HG02642 (cell line): Measurements from ENCODE around the gene ELMOD3.
"Not testable (repeated sequence)": the region's sequence is repeated elsewhere in the genome, so short reads cannot be mapped to it uniquely, and the experiment has no call there.

Experiments
- ATAC-seq: cut with Tn5 transposase; IDR thresholded peaks from one replicate; pipeline ENCODE4 v1.9.1; 2021; ENCODE audit warnings: mild to moderate bottlenecking; ENCODE audit not compliant: unreplicated experiment, poor library complexity

The ELMOD3 gene

DNA sequence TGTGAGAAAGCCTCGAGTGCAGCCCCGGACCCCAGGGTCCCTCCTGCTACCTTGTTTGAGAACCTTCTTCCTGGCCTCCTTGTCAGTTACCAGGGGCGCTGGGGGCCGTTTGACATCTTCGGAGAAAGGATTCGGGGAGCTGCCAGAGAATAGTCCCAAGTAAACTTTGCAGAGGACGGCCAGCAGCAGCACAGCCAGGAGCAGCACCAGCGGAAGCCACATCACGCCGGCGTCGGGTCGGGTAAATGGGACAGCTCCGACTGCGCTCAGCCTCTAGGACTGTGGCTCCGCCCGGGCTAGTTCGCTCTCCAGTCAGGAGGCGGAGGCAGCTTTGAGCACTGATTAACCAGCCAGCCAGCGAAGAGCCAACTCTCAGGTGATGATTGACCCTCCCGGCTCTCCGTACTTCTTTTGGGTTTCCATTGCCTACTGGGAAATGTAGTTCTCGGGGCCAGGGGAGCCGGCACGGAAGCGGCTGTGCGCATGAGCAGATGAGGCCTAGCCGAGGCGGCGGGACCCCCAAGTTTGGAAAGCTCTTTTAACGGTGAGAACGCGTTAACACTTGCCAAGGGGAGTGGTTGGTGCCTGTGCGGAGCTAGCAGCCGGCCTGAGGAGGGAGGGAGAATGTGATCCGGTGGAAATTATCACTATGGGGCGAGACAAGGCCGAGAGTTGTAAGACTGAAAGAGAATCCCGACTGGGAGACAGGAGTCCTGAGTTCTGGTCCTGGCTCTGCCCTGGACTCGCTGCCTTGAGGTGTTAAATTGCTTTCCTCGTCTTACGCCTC lies at the start of gene ELMOD3, which contains the start of gene RETSAT:
TSS of gene ELMOD3 (plus strand) at position 484 of the 787 bp plus-strand sequence. CDS start 2,430 bp downstream, outside the sequence.
TSS of gene RETSAT (minus strand) at position 243 of the 787 bp plus-strand sequence. CDS start at position 222, 21 bp downstream.
- ATAC-seq = peak; percentile 98

DNA sequence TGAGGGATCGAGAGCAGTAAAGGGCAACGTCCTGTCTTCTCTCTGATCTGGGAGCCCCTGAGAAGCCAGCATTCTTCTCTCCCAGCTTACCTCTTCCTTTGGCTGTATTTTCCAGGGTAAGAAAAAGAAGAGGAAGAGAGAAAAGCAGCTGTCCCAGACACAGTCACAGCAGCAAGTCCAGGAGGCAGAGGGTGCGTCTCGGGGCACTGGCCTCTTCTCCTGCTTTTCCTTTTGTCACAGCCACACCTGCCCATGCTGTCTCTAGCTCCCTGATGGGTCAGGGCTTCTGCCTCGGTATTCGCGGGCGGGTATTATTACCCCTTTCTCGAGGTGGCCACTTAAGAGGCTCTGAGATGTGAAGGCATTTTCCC lies 47.1 kb upstream of the ELMOD3 start:
- no peak for ATAC-seq

DNA sequence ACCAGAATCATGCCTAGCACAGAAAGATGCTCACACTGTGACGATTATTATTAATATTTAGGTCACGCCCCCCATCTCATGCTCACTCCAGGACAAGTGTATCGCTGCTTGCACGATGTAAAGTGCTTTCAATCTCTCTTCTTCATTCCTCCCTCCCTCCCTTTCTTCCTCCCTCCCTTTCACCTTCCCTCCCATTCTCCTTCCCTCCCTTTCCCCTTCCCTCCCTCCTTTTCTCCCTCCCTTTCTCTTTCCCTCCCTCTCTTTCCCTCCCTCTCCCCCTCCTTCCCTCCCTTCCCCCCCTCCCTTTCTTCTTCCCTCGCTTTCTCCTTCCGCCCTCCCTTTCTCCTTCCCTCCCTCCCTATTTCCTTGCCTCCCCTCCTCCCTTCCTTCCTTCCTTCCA lies 46.4 kb upstream of the ELMOD3 start:
- no peak for ATAC-seq

DNA sequence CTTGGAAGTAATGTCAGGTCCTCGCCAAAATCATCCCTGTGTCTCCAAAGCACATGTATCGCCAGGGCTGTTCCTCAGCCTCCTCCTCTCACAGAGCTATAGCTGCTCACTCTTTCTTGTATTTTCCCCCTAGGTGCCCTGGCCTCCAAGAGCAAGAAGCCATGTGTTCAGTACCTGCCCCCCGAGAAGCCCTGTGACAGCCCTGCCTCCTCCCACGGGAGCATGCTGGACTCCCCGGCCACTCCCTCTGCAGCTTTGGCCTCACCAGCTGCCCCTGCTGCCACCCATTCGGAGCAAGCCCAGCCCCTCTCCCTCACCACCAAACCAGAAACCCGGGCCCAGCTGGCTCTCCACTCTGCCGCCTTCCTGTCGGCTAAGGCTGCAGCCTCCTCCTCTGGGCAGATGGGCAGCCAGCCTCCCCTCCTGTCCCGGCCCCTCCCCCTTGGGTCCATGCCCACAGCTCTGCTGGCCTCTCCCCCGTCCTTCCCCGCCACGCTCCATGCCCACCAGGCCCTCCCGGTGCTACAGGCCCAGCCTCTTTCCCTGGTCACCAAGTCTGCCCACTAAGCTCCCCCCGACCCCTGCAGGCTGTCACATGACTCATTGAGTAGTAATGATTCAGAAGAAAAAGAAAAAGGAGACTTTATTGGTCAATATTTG lies 45.5 kb upstream of the ELMOD3 start:
- no peak for ATAC-seq

DNA sequence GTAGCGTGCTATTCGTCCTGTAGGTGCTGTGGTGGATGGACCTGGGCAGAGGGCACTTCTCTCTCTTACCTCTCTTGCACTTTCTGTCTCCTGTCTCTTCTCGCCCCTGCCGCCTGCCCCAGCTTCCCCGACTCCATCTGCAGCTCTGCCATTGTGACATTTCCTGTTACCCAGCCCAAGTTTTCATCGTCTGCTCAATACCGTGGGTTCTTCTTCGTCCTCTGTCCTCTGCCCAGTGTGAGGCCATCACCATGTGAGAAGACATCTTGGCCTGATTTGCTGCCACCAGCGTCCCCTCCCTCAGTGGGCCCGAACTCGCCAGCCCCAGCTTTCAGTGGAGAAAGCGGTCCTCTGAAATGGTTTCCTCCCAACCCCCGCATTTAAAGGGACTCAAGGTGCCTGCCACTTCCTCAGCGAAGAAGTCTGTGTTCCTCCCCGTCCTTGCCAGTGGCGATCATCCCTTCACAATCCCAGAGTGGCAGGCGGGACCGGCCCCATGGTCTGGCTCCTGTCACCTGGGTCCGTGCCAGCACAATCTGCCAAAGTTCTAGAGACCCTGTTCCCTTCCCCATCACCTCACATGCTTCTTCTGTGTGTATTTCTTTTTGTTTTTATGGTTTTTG lies 44.8 kb upstream of the ELMOD3 start:
- peak; percentile 26 for ATAC-seq

DNA sequence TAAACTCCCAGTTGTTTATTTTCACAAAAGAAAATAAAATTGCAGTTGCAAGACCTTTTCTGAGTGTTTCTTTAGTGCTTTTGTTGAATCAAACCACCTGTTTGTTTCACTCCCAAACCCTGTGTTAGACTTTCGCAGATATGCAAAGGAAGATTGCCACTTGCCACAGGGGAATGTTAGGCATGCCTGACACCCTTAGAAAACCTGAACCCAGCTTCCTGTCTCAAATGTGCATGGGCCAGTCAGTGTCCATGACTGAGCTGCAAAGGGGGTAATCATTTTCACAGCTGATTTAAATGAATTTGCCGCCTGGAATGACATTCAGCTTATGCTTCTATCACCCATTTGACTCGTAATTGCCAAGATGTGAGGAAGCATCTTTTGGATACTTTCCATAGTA lies 44.2 kb upstream of the ELMOD3 start:
- ATAC-seq = peak; percentile 63

DNA sequence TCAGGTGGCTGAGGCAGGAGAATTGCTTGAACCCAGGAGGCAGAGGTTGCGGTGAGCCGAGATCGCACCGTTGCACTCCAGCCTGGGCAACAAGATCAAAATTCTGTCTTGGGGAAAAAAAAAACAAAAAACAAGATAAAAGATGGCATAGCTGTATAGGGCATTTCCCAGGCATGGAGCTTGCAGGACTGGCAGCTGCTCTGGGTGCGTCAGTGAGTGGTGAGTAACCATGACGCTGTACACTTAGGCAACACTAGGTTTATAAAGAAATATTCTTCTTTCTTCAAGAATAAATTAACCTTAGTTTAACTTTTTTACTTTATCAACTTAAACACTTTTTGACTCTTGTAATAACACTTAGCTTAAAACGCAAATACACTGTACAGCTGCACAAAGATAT lies 42.2 kb upstream of the ELMOD3 start:
- ATAC-seq = no peak

DNA sequence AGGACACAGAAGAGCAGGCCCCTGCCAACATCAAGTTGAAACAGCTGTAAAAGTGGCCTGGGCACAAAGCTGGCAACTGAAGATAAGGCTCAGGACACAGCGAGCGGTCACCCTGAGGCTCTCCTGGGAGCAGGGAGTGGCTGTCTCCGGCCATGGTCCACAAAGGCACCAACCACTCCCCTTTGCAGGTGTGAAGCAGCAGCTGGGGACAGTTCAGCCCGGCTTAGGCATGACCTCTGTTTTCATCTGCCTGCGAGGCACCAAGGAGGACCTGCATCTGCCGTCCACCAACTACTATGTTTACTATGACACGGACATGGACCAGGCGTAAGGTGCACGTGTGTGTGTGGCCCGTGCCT lies 39.7 kb upstream of the ELMOD3 start:
- no peak for ATAC-seq

DNA sequence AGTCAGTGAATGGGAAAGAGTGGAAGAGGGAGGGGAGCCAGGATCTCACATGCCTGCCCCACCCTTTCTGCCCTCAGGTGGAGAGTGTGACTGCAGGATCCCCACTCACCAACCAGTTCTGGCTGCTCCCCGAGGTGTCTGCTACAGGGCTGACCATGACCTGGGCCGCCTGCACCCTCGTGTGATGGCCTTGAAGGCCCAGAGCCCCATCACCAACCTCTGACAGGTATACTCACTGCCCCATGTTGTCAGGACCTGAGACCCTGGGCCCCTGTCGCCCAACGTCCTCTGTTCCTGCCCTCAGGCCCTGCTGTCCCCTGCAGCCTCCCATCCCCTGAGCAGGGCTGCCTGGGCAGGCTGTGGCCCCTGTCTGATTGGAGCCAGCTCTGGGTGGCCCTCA lies 38.6 kb upstream of the ELMOD3 start:
- ATAC-seq = not testable (repeated sequence)

DNA sequence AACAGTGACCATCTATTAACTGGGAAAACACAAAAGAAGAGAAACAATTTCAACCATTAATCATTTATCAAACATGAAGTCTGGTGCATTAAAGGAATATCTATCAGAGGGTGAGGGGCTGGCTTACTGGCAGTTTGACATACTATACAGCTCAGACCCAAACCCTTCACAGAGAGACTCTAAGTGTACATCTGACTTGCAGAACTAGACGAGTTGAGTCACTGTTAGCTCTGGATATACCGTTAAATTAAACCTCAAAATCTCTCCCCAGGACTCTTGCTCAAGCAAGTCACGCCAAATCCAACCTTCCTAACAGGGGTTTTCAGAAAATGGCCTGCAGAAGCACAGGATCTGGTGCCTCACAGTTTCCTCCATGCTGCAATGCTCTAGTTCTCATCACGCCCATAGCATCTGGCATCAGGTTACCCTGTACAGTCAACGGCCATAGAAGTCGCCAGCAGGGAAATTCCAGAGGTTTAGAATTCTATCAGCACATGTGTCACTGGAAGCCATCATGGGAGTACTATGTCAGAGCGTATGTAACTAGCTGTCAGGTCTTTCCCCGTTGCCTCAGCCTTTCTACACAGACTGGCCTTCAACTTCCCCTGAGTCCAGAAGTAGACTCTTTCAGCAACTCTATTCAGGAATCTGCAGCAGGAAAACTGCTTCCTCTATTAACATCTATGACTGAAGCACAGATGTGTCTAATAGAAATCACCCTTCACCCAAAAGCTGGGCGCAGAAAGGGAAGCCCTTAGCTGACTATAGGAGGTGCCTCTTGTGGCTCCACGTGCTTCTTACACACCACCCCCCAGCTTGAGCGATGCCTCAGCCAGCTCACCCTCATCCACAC lies 36.1 kb upstream of the ELMOD3 start:
- peak; percentile 66 for ATAC-seq

DNA sequence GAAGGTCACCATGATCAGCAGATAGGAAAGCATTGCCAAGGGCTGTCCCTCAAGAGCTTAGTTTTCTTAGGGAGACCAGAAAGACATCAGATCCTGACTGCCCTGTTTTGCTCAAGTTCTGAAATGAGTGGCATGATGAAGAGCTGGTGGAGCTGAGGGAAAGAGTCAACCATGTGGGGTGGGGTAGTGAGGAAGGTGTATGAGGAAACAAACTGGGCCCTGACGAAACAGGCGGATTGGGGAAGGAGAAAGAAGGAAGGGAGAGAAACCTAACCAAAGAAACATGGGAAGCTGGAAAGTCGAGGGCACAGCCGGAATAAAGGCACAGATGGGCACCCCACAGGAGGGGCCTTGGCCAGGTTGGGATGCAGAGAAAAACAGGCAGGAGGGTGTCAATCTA lies 34.8 kb upstream of the ELMOD3 start:
- no peak for ATAC-seq

DNA sequence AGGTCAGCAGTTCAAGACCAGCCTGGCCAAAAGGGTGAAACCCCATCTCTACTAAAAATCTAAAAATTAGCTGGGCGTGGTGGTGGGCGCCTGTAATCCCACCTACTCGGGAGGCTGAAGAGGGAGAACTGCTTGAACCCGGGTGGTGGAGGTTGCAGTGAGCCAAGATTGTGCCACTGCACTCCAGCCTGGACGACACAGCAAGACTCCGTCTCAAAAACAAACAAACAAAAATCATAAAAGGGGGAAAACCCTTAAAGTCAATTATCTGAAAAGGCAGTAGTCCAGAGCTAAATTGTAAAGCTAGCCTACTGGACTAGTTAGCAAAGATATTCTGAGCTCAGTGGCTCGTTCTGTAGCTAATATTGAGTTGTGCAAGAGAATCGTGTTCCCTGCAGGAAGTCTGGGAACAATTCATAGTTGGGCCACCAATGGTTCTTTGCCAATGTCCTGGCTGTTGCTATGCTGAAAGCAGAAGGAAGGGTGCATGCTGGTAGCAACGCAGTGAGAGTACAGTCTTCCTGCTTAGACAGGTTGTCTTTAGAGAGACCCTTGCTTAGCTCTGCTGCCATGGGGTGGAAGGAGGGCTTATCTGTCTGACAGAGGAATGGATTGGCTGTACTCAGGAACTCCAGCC lies 31.1 kb upstream of the ELMOD3 start:
- no peak for ATAC-seq

DNA sequence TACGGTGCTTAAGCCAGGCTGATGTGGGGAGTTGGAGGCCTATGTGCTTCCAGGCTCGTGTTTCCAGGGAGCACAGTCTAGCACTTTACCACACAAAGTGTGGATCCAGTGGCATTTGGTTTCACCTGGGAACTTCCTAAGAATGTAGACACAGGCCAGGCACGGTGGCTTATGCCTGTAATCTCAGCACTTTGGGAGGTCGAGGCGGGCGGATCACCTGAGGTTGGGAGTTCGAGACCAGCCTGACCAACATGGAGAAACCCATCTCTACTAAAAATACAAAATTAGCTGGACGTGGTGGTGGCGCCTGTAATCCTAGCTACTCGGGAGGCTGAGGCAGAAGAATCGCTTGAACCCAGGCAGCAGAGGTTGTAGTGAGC lies 30.6 kb upstream of the ELMOD3 start:
- ATAC-seq = not testable (repeated sequence)

DNA sequence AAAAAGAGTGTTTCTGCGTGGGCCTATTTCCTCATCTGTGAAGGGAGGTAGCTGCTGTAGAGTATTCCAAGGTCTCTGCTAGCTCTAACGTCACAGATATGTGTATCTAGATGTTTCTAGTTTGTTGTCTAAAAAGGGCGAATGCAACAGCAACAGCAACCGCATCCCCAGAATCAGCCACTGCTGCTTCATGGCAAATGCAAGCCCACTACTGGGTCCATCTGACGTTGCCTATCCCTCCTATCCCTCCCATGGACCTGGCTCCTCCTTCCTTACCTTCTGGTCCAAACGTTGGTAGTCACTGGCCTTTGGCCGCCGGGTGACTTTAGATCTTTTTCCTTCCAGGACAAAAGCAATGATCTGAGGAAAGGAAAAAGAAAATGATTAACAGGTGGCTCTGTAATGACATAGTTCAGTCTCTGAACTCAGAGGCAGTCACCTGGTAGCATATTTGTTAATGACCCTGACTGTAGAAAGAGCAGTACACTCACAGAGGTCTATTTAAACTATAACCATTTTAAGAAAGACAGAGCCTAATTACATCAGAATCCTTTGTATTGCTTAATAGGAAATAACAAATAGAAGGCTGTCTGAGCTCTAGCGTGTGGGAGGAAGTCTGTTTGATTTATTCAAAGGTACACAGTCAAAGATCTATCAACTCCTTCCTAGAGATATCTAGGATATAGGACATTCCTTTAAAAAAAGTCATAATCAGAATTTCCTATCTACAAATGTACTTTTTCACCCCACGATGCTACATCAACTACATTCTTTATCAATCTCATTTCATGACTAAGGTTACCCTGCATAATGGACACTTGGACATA lies 29.7 kb upstream of the ELMOD3 start:
- ATAC-seq = no peak

DNA sequence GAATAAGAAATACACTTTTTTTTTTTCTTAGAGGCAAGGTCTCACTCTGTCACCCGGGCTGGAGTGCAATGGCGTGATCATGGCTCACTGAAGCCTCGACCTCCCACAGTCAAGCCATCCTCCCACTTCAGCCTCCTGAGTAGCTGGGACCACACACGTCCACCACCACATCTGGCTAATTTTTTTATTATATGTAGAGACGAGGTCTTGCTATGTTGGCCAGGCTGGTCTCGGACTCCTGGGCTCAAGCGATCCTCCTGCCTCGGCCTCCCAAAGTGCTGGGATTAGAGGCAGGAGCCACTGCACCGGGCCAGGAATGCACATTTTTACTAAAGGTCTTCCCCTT lies 29.1 kb upstream of the ELMOD3 start:
- no peak for ATAC-seq

DNA sequence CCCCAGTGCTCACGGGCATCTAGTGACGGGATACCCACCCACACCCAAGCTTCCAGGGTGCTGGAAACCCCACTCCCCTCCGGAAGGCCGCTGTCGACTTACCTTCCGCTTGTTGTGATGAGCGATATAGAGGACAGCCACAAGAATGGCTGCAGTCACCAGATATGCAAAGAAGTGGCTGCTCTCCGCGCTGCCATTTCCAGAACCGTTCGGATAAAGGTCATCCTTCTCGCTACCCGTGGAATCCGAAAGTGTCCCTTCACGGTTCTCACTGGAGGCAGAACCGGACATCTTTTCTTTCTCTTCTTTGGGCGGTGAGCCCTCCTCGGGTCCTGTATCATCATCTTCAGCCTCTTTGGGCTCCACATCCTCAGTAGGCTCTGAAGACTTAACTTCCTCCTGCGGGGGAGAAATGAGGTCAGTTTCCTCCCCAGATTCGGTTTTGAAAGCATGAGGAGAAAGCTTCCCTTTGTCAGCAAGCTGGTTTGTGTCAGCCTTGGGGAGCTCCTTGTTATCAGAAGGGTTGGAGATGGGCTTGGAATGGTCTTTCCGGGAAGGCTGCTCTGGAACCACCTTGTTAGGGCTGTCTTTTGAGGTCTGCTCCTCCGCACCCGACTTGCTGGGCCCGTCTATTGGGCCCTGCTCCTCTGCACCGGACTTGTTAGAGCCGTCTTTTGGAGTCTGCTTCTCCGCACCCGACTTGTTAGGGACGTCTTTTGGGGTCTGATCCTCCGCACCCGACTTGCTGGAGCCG lies 28.0 kb upstream of the ELMOD3 start:
- peak; percentile 36 for ATAC-seq

DNA sequence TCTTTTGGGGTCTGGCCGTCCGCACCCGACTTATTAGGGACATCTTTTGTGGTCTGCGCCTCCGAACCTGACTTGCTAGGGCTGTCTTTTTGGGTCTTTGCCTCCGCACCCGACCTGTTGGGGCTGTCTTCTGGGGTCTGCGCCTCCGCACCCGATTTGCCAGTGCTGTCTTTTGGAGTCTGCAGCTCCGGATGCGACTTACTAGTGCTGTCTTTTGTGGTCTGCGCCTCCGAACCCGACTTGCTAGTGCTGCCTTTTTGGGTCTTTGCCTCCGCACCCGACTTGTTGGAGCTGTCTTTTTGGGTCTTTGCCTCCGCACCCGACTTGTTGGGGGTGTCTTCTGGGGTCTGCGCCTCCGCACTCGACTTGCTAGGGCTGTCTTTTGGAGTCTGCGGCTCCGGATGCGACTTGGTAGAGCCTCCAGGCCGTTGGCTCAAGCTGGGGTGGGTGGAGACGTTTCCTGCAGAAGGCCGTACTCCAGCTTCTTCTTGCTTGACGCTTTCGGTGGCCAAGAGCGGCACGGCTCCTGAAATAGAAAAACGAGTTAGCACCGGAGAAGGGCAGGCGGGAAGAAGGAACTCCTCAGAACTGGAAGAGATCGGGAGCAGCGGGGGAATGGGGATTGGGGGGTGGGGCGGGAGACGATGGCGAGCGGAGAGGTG lies 27.3 kb upstream of the ELMOD3 start:
- ATAC-seq = peak; percentile 35
